Nephron (organoid): ENCODE results near the gene HS3ST4.

Experiments
- H3K27ac Mint-ChIP-seq, 3 experiments: 2 replicates each; pipeline ENCODE4 v1.8.0; 2020; ENCODE audit warnings: mixed read lengths in 3 of 3, mild to moderate bottlenecking in 2 of 3, moderate library complexity in 1 of 3
- H3K27me3 Mint-ChIP-seq: 2 replicates; pipeline ENCODE4 v1.8.0; 2021; ENCODE audit warnings: low read depth, mild to moderate bottlenecking, moderate library complexity, mixed read lengths
- H3K36me3 Mint-ChIP-seq: 2 replicates; pipeline ENCODE4 v1.8.0; 2020; ENCODE audit warnings: low read depth, mixed read lengths
- H3K4me1 Mint-ChIP-seq: 2 replicates; pipeline ENCODE4 v1.8.0; 2020; ENCODE audit warnings: mixed read lengths
- H3K4me3 Mint-ChIP-seq, 3 experiments: 2 replicates each; pipeline ENCODE4 v1.8.0; 2020; ENCODE audit warnings: mild to moderate bottlenecking in 3 of 3, mixed read lengths in 3 of 3, moderate library complexity in 2 of 3
- H3K9me3 Mint-ChIP-seq: 2 replicates; pipeline ENCODE4 v1.8.0; 2020; ENCODE audit warnings: mixed read lengths
- TF ChIP-seq, protein P1 (sequence below), 3 experiments: fragments of 200-600 bp; sonication (generic); IDR thresholded peaks; one replicate each; pipeline ENCODE4 v1.5.0; 2021; ENCODE audit warnings: antibody characterized with exemption in 3 of 3; ENCODE audit not compliant: unreplicated experiment in 3 of 3

HS3ST4 gene

DNA sequence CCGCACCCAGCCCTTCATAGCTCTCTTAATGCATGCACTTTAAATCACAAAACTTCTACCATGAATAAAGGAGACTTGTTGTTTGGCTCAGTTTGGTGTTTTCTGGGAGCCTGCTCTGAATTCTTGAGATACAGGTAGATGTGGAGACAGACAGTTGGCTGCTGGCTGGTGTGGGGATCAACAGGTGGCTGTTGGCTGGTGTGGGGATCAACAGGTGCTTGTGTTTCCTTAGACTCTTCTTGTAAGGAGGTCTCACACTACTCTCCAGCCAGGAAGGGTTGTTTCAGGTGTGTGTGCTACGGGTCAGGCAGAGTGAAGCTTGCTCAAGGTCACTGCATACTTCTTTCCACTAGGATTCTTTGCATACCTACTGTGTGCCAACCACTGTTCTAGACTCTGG lies 265.9 kb downstream of the HS3ST4 start:
- Mint-ChIP-seq H3K9me3 (peaks cover 7% of the 10 kb centered on the region), H3K4me1 (no peaks in the 10 kb centered on the region), H3K27ac (no peak overlapping the region), H3K27me3 (no peaks in the 10 kb centered on the region), H3K36me3 (no peaks in the 10 kb centered on the region), H3K4me3 (no peak overlapping the region)
- TF ChIP-seq, protein P1, sequence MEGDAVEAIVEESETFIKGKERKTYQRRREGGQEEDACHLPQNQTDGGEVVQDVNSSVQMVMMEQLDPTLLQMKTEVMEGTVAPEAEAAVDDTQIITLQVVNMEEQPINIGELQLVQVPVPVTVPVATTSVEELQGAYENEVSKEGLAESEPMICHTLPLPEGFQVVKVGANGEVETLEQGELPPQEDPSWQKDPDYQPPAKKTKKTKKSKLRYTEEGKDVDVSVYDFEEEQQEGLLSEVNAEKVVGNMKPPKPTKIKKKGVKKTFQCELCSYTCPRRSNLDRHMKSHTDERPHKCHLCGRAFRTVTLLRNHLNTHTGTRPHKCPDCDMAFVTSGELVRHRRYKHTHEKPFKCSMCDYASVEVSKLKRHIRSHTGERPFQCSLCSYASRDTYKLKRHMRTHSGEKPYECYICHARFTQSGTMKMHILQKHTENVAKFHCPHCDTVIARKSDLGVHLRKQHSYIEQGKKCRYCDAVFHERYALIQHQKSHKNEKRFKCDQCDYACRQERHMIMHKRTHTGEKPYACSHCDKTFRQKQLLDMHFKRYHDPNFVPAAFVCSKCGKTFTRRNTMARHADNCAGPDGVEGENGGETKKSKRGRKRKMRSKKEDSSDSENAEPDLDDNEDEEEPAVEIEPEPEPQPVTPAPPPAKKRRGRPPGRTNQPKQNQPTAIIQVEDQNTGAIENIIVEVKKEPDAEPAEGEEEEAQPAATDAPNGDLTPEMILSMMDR (IDR thresholded peaks at IDR 0.05; ENCODE audit: unreplicated experiment in 3 of 3): no peak

DNA sequence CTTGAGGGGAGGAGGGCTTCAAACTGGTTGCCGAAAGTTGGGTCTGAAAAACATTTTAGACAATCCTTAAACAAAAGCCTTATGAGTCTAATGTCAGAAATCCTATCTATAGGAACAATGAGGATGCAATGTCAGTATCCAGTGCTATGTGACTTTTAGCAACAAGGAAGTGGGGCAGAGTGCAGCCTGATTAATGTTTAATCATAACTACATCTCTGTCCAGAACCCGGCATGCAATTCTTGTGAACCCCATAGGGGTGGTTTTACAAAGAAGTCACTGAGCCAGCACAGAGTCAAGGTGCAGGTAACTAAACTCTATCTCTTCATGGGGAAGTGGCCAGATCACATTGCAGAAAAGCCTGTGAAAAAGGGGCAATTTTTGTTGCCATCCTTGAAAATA lies 267.5 kb downstream of the HS3ST4 start:
- Mint-ChIP-seq H3K27ac (peak overlapping the region; percentile 60 to 81 (median 69)), H3K36me3 (no peaks in the 10 kb centered on the region), H3K4me3 (no peak overlapping the region), H3K4me1 (no peaks in the 10 kb centered on the region), H3K9me3 (peaks cover 7% of the 10 kb centered on the region), H3K27me3 (no peaks in the 10 kb centered on the region)
- TF ChIP-seq, protein P1 (IDR thresholded peaks at IDR 0.05; ENCODE audit: unreplicated experiment in 3 of 3): no peak

DNA sequence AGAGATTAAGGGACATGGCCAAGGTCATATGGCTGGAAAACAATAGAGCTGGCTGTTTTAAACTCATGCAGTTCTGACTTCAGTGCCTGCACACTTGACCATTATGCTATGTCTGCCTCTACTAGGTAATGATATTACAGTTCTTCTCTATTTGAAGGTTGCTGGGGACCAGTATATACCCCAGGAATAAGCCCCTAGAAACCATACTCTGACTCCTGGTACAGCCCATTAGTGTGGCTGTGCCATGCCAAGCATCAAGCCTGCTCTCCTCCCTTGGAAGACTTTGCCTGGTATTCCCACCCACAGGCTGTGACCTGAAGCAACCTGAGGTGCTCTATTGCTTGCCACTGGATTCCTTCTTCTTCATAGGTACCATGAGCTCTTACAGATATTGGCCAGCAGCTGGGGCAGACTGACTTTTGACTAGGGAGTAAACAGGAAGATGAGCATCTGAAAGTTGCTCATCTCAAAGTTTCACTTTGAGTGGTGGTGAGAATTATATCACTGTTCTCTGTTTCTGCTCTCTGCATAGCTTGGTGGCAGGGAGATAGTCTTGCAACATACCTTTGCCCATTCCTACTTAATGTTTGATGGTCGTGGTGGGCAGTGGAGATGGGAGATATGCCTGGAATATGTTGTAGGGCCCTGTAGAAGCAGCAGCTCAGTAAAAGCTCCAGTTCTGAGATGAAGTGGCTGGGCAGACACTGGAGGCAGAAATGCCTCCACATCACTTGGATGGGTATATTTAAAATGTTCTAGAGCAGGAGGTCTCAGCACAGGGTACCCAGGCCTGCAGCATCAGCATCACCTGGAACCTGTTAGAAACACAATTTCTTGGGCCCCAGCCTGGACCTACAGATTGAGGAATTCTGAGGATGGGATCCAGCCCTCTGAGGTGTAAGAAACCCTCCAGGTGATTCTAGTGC lies 274.7 kb downstream of the HS3ST4 start:
- Mint-ChIP-seq H3K27me3 (no peaks in the 10 kb centered on the region), H3K4me3 (no peak overlapping the region), H3K36me3 (no peaks in the 10 kb centered on the region), H3K9me3 (no peaks in the 10 kb centered on the region), H3K27ac (no peak overlapping the region), H3K4me1 (no peaks in the 10 kb centered on the region)
- TF ChIP-seq, protein P1 (IDR thresholded peaks at IDR 0.05; ENCODE audit: unreplicated experiment in 3 of 3): no peak

- TF ChIP-seq, protein P1 (IDR thresholded peaks at IDR 0.05; ENCODE audit: unreplicated experiment in 3 of 3): no peak
- Mint-ChIP-seq H3K4me1 (peaks cover 7% of the 10 kb centered on the region), H3K27ac (no peak overlapping the region), H3K4me3 (no peak overlapping the region), H3K9me3 (no peaks in the 10 kb centered on the region), H3K27me3 (no peaks in the 10 kb centered on the region), H3K36me3 (no peaks in the 10 kb centered on the region)
These were observed 285.4 kb downstream of the HS3ST4 start for GRCh38 chr16:25977121-25977520.

GRCh38 chr16:25978218-25978617 lies 286.5 kb downstream of the HS3ST4 start:
- TF ChIP-seq, protein P1 (IDR thresholded peaks at IDR 0.05; ENCODE audit: unreplicated experiment in 3 of 3): no peak
- H3K9me3 Mint-ChIP-seq: no peaks in the 10 kb centered on the region
- H3K4me3 Mint-ChIP-seq: no peak overlapping the region
- no peak overlapping the region for H3K27ac Mint-ChIP-seq
- no peaks in the 10 kb centered on the region for H3K27me3 Mint-ChIP-seq
- peaks cover 7% of the 10 kb centered on the region for H3K4me1 Mint-ChIP-seq
- H3K36me3 Mint-ChIP-seq: no peaks in the 10 kb centered on the region

- H3K9me3 Mint-ChIP-seq: peaks cover 4% of the 10 kb centered on the region
- H3K4me1 Mint-ChIP-seq: no peaks in the 10 kb centered on the region
- H3K27ac Mint-ChIP-seq: no peak overlapping the region
- H3K4me3 Mint-ChIP-seq: no peak overlapping the region
- H3K27me3 Mint-ChIP-seq: no peaks in the 10 kb centered on the region
- H3K36me3 Mint-ChIP-seq: no peaks in the 10 kb centered on the region
- TF ChIP-seq, protein P1 (IDR thresholded peaks at IDR 0.05; ENCODE audit: unreplicated experiment in 3 of 3): no peak
These were observed 296.3 kb downstream of the HS3ST4 start for GRCh38 chr16:25988084-25988483.
